HG03571 (cell line): ENCODE data around the gene OOSP2.
"Not testable (repeated sequence)": the region's sequence is repeated elsewhere in the genome, so short reads cannot be mapped to it uniquely, and the experiment has no call there.

Experiments
- ATAC-seq: cut with Tn5 transposase; IDR thresholded peaks from one replicate; pipeline ENCODE4 v1.9.1; 2021; ENCODE audit not compliant: unreplicated experiment

The OOSP2 gene

DNA sequence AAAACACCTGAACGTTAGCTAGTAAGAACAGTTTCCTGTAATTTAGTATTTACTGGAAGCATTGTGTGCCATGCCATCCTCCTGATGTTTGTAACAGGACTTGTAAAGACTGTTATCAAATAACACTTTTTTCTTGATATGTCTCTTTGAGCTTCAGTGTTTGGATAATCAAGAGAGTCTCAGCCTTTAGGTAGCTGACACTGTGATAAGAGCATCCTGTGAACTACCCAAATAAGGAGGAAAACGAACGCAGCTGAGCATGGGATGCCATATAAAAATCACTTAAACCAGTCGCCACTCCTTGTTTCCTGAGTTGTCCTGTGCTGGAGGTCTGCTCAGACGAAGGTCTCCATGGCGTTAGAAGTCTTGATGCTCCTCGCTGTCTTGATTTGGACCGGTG lies at the start of gene OOSP2:
Gene OOSP2 (plus strand): TSS at position 301 of the 400 bp plus-strand sequence. CDS start 51 bp downstream, at position 352.
- no peak for ATAC-seq

GRCh38 chr11:59990421-59990820 lies 49.8 kb upstream of the OOSP2 start:
- no peak for ATAC-seq

- no peak for ATAC-seq
These were observed 47.8 kb upstream of the OOSP2 start for GRCh38 chr11:59992425-59992824.

- no peak for ATAC-seq
These were observed 42.4 kb upstream of the OOSP2 start for GRCh38 chr11:59997800-59998199.

- no peak for ATAC-seq
These were observed 40.5 kb upstream of the OOSP2 start for GRCh38 chr11:59999691-60000090.

DNA sequence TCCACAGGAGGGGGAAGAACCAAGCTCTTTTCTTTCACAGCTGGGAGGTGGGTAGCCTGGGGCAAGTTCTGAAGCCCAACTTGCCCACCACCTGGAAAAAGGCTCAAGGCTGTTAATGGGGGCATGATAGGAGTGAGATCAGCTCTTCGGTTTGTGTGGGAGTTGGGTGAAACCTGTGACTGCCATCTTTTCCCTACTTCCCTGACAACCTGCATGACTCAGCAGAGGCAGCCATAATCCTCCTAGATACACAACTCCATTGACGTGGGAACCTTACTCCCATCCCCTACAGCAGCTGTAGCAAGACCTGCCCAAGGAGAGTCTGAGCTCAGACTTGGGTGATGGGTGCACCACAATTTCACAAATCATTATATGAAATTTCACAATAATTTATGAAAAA lies 36.5 kb upstream of the OOSP2 start:
- no peak for ATAC-seq

- no peak for ATAC-seq
These were observed 34.8 kb upstream of the OOSP2 start for GRCh38 chr11:60005360-60005759.

DNA sequence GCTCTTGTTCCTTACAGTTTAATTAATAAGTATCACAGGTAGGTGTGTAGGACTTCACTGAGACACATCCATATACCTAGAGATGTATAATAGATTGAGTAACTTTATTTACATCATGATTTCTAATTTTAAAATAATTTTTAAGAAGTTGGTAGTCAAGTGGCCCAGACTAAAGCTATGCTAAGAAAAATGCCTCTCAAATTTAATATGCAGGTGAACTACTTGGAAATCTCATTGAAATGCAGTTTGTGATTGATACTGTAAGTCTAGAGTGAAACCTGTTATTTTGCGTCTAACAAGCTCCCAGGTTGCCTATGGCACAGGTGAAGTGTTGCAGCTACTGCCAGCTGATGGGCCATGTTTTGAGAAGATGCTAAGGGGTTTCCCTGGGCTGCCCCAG lies 23.3 kb upstream of the OOSP2 start, which contains the start of gene OOSP4B:
Gene OOSP4B (plus strand): TSS at position 301 of the 400 bp plus-strand sequence.
- no peak for ATAC-seq

DNA sequence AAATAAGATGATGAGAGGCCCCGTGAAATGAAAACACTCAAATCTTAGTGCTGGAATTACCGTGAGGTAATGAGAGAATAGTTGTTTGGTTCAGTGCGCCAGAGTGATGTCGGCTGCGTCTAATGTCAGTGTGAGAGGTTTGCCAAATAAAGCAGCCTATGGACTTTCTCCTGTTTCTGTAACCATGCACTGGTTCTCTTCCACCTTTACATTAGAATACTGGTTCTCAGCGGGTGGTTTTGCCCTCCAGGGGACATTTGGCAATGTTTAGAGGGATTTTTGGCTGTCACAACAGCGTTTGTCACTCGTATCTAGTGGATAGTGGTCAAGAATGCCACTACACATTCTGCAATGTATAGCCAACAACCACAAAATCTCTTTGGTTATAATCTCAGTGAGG lies 22.2 kb upstream of the OOSP2 start:
- no peak for ATAC-seq

DNA sequence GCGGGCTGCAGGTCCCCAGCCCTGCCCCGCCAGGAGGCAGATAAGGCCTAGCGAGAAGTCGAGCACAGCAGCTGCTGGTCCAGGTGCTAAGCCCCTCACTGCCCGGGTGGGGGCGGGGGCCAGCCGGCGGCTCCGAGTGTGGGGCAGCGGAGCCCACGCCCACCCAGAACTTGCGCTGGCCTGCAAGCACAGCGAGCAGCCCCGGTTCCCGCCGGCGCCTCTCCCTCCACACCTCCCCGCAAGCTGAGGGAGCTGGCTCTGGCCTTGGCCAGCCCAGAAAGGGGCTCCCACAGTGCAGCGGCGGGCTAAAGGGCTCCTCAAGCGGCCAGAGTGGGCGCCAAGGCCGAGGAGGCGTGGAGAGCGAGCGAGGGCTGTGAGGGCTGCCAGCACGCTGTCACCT lies 19.8 kb upstream of the OOSP2 start:
- ATAC-seq, result not testable (repeated sequence)

DNA sequence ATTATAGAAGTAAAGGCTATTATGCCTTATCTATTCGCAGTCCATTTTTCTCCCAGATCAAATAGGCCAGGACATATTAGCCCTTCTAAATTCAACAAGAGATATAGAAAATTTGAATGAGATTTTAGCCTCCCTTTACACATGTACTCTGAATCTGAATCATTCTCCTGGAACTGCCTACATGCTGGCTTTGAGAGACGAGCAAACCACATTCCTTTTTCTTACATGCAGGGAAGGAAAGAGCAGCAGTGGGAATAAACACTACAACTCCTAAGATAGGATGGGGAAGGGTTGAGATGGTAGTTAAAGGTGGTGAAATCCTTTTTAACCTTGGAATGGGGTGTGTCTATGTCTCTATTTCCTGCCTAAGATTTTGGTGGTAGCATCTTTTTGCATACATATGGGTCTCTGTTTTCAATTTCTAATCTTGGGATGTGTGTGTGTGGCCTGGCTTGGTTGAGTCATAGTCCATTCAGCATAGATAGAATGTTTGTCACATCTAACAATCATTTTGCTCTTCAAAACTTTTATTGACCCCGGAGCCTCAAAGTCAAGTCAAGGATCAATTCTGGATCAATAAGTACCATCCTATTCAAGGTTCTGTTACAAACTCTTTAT lies 11.1 kb upstream of the OOSP2 start:
- no peak for ATAC-seq

GRCh38 chr11:60050422-60050821 lies 10.2 kb downstream of the OOSP2 start:
- not testable (repeated sequence) for ATAC-seq

DNA sequence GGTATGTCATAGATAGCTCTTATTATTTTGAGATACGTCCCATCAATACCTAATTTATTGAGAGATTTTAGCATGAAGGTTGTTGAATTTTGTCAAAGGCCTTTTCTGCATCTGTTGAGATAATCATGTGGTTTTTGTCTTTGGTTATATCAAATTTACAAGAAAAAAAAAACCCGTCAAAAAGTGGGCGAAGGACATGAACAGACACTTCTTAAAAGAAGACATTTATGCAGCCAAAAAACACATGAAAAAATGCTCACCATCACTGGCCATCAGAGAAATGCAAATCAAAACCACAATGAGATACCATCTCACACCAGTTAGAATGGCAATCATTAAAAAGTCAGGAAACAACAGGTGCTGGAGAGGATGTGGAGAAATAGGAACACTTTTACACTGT lies 10.6 kb downstream of the OOSP2 start:
- ATAC-seq, result not testable (repeated sequence)

DNA sequence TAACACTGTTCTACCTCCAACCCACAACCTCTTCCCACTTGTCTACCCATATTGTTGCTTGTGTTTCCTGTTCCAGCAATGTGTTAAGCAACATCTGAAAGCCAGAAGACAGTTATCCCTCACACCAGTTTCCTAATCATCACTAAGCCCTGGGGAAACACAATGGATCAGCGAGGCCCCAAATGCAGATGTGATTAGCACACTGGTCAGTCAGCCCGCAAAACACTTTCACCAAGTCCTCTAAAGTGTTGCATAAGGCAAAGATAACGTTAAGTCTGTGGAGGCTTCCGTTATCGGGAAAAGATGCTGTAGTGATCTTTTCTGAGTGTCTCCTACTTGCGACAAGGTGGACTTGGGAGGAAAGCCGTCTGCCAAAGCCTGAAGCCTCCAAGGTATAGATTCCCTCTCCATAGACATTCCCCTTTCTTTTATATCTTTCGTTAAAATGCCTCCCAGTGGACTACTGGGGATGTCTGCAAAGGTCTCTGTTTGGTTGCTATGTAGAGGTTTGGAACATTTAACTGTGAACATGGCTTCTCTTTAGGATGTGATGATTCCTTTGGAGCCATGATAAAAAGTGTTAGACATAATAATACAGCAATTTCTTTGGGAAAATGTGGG lies 16.2 kb downstream of the OOSP2 start, which contains the start of gene MS4A3:
Gene MS4A3 (plus strand): TSS at position 317 of the 621 bp plus-strand sequence. CDS start 4,496 bp downstream, outside the sequence.
- no peak for ATAC-seq

GRCh38 chr11:60059052-60059451 lies 18.8 kb downstream of the OOSP2 start:
- no peak for ATAC-seq

DNA sequence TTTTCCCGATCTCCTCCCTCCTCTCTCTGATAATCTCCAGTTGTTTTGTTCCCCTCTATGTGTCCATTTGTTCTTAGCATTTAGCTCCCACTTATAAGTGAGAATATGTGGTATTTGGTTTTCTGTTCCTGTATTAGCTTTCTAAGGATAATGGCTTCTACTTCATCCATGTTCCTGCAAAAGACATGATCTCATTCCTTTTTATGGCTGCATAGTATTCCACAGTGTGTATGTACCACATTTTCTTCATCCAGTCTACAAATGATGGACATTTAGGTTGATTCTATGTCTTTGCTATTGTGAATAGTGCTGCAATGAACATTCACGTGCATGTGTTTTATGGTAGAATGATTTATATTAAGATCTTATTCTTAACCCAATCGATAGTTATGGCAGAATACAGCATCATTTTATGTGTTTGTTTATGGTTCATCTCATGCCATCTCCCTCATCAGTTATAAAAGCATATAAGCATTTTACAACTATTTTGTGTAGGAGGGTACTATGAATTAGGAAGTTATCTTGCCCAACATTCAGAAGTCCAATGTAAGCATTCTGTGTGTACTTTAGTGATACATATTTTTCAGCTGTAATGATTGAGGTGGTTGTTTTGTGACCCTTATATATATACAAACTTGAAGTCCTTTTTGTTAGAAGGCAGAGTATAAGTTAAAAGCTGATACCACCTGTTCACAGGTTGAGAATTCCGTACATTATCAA lies 19.5 kb downstream of the OOSP2 start:
- no peak for ATAC-seq

DNA sequence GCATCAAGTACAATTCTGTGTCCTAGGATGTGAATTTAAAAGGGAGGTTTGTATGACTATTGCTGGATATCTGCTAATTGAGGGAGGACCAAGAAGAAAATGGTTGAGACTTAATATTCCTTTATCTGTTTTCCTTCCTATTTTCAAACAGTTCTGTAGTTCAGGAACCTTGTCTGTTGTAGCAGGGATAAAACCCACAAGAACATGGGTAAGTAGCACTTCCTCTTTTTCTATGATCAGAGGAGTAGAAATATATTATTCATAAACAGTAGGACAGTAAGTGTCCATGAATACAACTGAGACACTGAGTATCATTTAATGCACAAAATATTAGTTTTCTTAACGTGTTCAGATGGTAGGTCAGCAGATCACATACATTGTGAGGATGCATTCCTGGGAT lies 23.9 kb downstream of the OOSP2 start:
- ATAC-seq, result no peak

DNA sequence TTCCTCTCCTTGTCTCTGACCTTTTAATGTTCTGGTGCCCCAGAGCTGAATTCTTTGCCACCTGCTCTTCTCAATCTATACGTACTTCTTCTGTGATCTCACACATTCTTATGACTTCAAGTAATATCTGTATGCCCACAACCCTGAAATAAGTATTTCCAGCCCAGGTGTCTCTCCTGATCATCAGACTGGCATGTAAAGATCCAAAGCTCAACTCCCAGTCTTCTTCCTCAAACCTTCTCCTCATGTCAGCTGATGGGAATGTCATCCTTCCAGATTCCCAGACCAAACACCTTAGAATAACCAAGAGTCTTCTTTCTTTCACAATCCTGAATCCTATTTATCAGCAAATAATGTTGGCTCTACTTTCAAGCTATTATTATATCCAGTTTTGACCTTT lies 25.6 kb downstream of the OOSP2 start:
- ATAC-seq, result no peak

- no peak for ATAC-seq
These were observed 29.2 kb downstream of the OOSP2 start for GRCh38 chr11:60069450-60069849.

DNA sequence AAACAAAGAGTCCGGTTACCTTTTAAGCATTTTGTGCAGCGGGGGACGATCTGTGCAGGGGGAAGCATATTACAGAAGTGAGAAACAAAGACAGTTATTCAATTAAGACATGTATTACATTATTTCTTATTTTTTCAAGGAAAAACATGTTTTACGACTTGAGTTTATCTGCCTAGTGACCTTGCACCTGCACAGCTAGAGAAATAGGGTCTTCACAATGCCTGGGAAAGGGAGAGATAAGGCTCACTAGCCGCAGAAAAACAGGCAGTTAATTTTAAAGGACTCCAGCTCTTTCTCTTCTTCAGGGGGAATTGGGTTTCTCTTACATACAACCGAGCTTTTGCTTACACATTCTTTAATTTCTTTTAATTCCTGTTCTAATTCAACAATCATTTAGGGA lies 31.4 kb downstream of the OOSP2 start:
- not testable (repeated sequence) for ATAC-seq

- no peak for ATAC-seq
These were observed 37.1 kb downstream of the OOSP2 start for GRCh38 chr11:60077216-60077817.

GRCh38 chr11:60077981-60078380 lies 37.8 kb downstream of the OOSP2 start:
- no peak for ATAC-seq
